DOHH2 (cell line): Measurements from ENCODE around the gene TTC7B.

Experiments used
- H3F3A ChIP-seq: fragments of 200-600 bp; sonication (generic), shearing (Covaris generic); 2 replicates; pipeline ENCODE4 v1.6.0; 2016; ENCODE audit warnings: antibody characterized with exemption, mild to moderate bottlenecking; ENCODE audit not compliant: control insufficient read depth, insufficient read depth
- H3K27ac ChIP-seq: fragments of 200-600 bp; sonication (generic); 2 replicates; pipeline ENCODE4 v1.5.1; 2014; ENCODE audit warnings: low read depth, mild to moderate bottlenecking, low read length, moderate library complexity
- H3K27me3 ChIP-seq: fragments of 200-600 bp; sonication (generic); 2 replicates; pipeline ENCODE4 v1.6.1; 2014; ENCODE audit warnings: mild to moderate bottlenecking, low read length, mixed read lengths; ENCODE audit not compliant: control insufficient read depth
- H3K36me3 ChIP-seq: fragments of 200-600 bp; sonication (generic); 2 replicates; pipeline ENCODE4 v1.6.1; 2014; ENCODE audit warnings: mild to moderate bottlenecking, low read length, moderate library complexity, mixed read lengths; ENCODE audit not compliant: control insufficient read depth
- H3K4me1 ChIP-seq: fragments of 200-600 bp; sonication (generic); 2 replicates; pipeline ENCODE4 v1.6.1; 2014; ENCODE audit warnings: mild to moderate bottlenecking, low read length, mixed read lengths; ENCODE audit not compliant: control insufficient read depth
- H3K4me2 ChIP-seq: fragments of 200-600 bp; sonication (generic); 2 replicates; pipeline ENCODE4 v1.6.0; 2014; ENCODE audit warnings: mild to moderate bottlenecking, low read length, moderate library complexity
- H3K4me3 ChIP-seq: fragments of 200-600 bp; sonication (generic); 2 replicates; pipeline ENCODE4 v1.5.1; 2014; ENCODE audit warnings: mild to moderate bottlenecking, low read length, mixed read lengths
- H3K79me2 ChIP-seq: fragments of 200-600 bp; sonication (generic); 2 replicates; pipeline ENCODE4 v1.6.1; 2014; ENCODE audit warnings: mild to moderate bottlenecking, low read length, mixed read lengths; ENCODE audit not compliant: control insufficient read depth
- H3K9me2 ChIP-seq: fragments of 200-600 bp; sonication (generic); replicated peaks from 2 replicates; pipeline ENCODE4 v1.6.1; 2014; ENCODE audit warnings: mild to moderate bottlenecking, low read length, mixed read lengths; ENCODE audit not compliant: control insufficient read depth
- H3K9me3 ChIP-seq: fragments of 200-600 bp; sonication (generic); 2 replicates; pipeline ENCODE4 v1.6.1; 2014; ENCODE audit warnings: antibody characterized with exemption, low read length, mixed read lengths; ENCODE audit not compliant: control insufficient read depth, insufficient read depth
- H4K20me1 ChIP-seq: fragments of 200-600 bp; sonication (generic); 2 replicates; pipeline ENCODE4 v1.6.0; 2014; ENCODE audit warnings: low read depth, mild to moderate bottlenecking, antibody characterized with exemption, low read length, moderate library complexity; ENCODE audit not compliant: control insufficient read depth, insufficient read depth
- CTCF ChIP-seq: fragments of 200-600 bp; sonication (generic); IDR thresholded peaks from one replicate; pipeline ENCODE4 v1.5.1; 2014; ENCODE audit warnings: antibody characterized with exemption, mild to moderate bottlenecking, low read depth, low read length; ENCODE audit not compliant: poor library complexity, severe bottlenecking
- EZH2phosphoT487 ChIP-seq: fragments of 200-600 bp; sonication (generic); IDR thresholded peaks from 2 replicates; pipeline ENCODE4 v1.6.1; 2017; ENCODE audit warnings: borderline replicate concordance, mild to moderate bottlenecking, antibody characterized with exemption, low read length, moderate library complexity, mixed read lengths

Gene TTC7B

DNA sequence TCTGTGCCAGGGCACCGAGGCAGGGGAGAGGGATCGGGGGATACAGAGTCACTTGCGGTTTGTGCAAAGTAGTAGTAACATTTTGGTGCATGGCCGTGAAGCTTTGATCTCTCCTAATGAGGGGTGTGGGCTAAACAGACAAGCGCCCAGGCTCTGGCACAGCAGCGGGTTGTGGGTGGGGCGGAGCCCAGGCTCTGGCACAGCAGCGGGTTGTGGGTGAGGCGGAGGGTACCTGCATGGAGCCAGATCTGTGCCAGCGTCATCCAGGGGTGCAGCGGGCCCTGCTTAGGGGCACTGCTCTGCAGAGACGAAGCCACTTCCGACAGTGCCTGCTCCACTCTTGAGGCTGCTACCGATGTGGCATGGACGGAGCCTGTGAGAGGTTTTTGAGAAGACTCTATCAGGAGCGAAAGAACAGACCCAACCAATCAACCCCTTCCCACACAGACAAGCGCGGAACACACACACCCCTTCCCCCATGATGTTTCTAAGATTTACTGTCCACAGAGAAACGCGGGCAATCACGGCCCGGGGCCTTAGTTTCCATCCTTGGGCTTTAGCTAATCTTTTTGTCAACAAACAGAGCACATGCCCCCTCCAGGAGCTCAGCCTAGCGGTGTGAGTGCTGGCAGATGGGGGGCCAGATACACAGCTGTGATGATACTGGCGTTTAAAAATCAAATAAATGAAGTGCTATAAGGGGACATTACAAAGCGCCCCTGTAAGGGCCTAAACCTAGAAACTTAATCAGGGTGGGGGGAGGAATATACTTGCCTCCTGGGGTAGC lies 222.8 kb downstream of the TTC7B start:
- Histone ChIP-seq H3K36me3 (no peaks in the 10 kb centered on the region), H4K20me1 (no peaks in the 10 kb centered on the region), H3K27ac (no peak overlapping the region), H3K79me2 (no peaks in the 10 kb centered on the region), H3K4me2 (no peak overlapping the region), H3F3A (no peaks in the 10 kb centered on the region), H3K27me3 (peaks cover 6% of the 10 kb centered on the region; the same call in 1 of the 2 replicates), H3K4me1 (no peaks in the 10 kb centered on the region), H3K4me3 (no peak overlapping the region), H3K9me3 (no peaks in the 10 kb centered on the region), H3K9me2 (no peaks in the 10 kb centered on the region)
- TF ChIP-seq EZH2phosphoT487 (no peak), CTCF (no peak)

- H3K36me3 ChIP-seq: no peaks in the 10 kb centered on the region
- no peak overlapping the region for H3K27ac ChIP-seq
- H3K9me3 ChIP-seq: no peaks in the 10 kb centered on the region
- no peak overlapping the region for H3K4me2 ChIP-seq
- H3K9me2 ChIP-seq: no peaks in the 10 kb centered on the region
- H3K4me1 ChIP-seq: no peaks in the 10 kb centered on the region
- peaks cover 6% of the 10 kb centered on the region; the same call in 1 of the 2 replicates for H3K27me3 ChIP-seq
- H4K20me1 ChIP-seq: no peaks in the 10 kb centered on the region
- no peak overlapping the region for H3K4me3 ChIP-seq
- H3K79me2 ChIP-seq: no peaks in the 10 kb centered on the region
- H3F3A ChIP-seq: no peaks in the 10 kb centered on the region
- TF ChIP-seq CTCF: no peak
- TF ChIP-seq EZH2phosphoT487: no peak
These were observed 223.6 kb downstream of the TTC7B start for GRCh38 chr14:90592655-90593054.

DNA sequence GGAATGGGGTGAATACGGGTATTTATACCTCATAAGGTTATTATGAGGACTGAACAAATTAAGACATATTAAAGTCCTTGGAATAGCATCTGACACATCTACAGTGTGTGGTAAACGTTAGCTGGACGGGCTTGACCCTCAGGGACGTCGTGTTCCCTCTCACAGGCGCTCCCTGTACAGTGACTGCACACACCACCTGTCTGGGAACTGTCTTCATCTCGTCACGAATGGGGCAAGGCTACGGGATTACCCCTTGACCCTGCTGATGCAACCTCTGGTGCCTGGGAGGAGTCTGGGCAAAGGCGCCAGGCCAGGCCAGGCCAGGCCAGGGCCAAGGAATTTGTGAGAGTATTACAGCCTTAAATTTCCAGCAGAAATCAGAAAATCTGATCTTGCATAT lies 228.3 kb downstream of the TTC7B start:
- Histone ChIP-seq H3K4me3 (no peak overlapping the region), H3F3A (no peaks in the 10 kb centered on the region), H4K20me1 (no peaks in the 10 kb centered on the region), H3K9me2 (no peaks in the 10 kb centered on the region), H3K4me1 (no peaks in the 10 kb centered on the region), H3K27ac (no peak overlapping the region), H3K9me3 (no peaks in the 10 kb centered on the region), H3K27me3 (no peaks in the 10 kb centered on the region), H3K79me2 (no peaks in the 10 kb centered on the region), H3K36me3 (no peaks in the 10 kb centered on the region), H3K4me2 (no peak overlapping the region)
- TF ChIP-seq EZH2phosphoT487: no peak

DNA sequence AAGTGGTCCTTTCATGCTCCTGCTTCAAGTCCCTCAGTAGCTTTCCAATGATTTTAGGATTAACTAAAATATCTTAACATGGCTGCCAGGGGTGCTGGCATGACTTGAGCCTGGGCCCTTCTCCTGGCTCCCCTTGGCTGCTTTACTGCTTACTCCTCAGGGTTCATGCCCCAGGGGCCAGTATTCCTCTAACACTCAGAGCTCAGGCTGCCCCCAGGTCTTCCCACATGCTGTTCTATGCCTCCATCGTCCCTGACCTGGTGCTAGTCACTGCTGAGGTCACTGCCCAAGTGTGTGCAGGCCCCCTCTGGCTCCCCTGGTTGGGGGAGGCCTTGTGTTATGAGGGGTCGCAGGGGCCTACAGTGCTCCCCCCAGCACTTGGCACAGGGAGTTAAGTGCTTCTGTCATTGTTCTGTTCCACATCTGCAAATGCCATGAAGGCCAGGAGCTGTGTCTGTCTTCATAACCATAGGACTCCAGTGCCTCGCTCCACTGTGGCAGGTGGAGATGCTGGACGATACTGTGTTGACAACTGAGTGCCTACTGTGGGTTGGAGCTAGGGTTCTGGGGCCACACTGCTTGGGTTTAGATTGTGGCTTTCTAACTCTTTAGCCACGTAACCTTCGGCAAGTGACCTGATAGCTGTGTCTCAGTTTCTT lies 228.8 kb downstream of the TTC7B start:
- no peaks in the 10 kb centered on the region for H3K4me1 ChIP-seq
- no peak overlapping the region for H3K4me2 ChIP-seq
- H3K36me3 ChIP-seq: no peaks in the 10 kb centered on the region
- no peaks in the 10 kb centered on the region for H3K79me2 ChIP-seq
- no peak overlapping the region for H3K4me3 ChIP-seq
- no peaks in the 10 kb centered on the region for H4K20me1 ChIP-seq
- no peaks in the 10 kb centered on the region for H3K27me3 ChIP-seq
- H3K9me3 ChIP-seq: no peaks in the 10 kb centered on the region
- H3F3A ChIP-seq: no peaks in the 10 kb centered on the region
- H3K9me2 ChIP-seq: no peaks in the 10 kb centered on the region
- no peak overlapping the region for H3K27ac ChIP-seq
- no peak for TF ChIP-seq EZH2phosphoT487
- no peak for TF ChIP-seq CTCF
